Measurements from ENCODE around the gene CCDC197.

DNA sequence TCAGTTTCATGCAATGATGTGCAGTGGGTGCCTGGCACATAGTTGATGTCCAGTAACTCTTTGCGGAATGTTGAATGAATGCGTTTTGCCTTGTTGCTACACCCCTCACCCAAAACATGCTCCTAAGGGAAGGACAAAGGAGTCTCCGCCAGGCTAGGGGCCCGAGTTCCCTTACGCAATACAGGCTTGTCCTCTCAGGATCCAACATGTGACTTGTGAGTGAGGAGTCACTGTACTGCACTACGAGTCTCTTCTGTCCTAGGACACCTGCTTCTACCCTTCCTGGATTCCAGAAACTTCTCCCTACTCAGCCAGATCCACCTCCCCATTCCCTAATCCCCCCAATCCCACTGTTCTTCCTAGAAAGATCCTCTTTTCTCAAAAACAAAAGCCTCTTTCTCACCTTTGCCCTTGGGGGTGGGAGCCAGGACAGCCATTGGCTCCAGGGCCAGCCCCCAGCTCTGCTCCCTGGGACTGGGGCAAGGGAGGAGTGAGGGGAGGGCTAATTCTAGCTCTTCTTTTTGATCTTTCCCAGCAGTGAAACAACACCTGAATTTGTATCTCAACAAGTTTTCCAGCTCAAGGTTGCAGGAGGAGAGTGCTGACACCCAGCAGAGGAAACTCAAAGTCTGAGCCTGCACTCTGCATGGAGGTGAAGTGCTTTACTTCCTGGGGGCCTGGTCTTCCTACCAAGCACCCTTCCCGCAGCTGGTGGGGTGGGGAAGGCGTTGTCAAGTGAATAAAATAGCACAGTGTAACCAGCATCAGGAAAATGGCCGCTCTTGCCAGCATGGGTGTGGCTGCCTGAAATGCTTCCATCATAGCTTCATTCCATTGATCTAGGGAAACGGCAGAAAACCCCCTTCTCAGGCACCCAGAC is 25.7 kb downstream of the CCDC197 start:
- TF ChIP-seq FOXA1 (IDR thresholded peaks at IDR 0.05) (no peak), FOXK2 (IDR thresholded peaks at IDR 0.05) (no peak), ZNF384 (IDR thresholded peaks at IDR 0.05) (no peak), SUZ12 (IDR thresholded peaks at IDR 0.05) (no peak), SP1 (IDR thresholded peaks at IDR 0.05) (no peak), FOXM1 (IDR thresholded peaks at IDR 0.05; ENCODE audit: borderline replicate concordance) (no peak), HDGF (IDR thresholded peaks at IDR 0.05; ENCODE audit: borderline replicate concordance) (no peak), CTBP1 (IDR thresholded peaks at IDR 0.05; ENCODE audit: borderline replicate concordance) (no peak), BHLHE40 (IDR thresholded peaks at IDR 0.05; ENCODE audit: borderline replicate concordance) (no peak), ARNT (IDR thresholded peaks at IDR 0.05) (no peak), LEF1 (IDR thresholded peaks at IDR 0.05; ENCODE audit: borderline replicate concordance) (no peak)

Data from HEK293T (cell line).